K562 (cell line): Measurements from ENCODE around the gene NTM. TPM values are rescaled to one million over a fixed set of nuclear protein-coding genes. Genes with fewer than 3 reads are reported as not detected.

Experiments
- ATAC-seq: fragments of 200-7000 bp; cut with Tn5 transposase; 3 replicates; pipeline ENCODE4 v1.9.1; 2020; ENCODE audit warnings: moderate library complexity
- BruUV-seq: library from RNA; stranded (reverse); fragments of 400-500 nt; replicated peaks from 2 replicates; lab custom pipeline; 2021; lab: Mats Ljungman, UMichigan
- CTCF ChIA-PET: fragments of 300-600 bp; formaldehyde crosslinking; extraction: SDS; loops from one replicate; lab custom pipeline; 2021; ENCODE audit warnings: low intra/inter-chr PET ratio; lab: Yijun Ruan, JAX
- POLR2A ChIA-PET: fragments of 300-600, 350-650 bp; sonication (Branson Sonifier 250); formaldehyde crosslinking; extraction: SDS; loops from one replicate; lab custom pipeline; 2021; ENCODE audit warnings: antibody characterized with exemption, inconsistent platforms; lab: Yijun Ruan, JAX
- DNase-seq, 4 experiments: peaks; one replicate each; pipeline versions ENCODE4 v3.0.0 to v3.0.0-alpha.2; 2011 to 2018; ENCODE audit warnings: low spot score in 3 of 4, mixed read lengths in 3 of 4; ENCODE audit errors: extremely low read depth in 1 of 4
- FAIRE-seq: peaks from 2 replicates; lab custom pipeline; 2011; peaks lifted over from hg19 to GRCh38; lab: Jason Lieb, UNC
- H2AFZ ChIP-seq: 2 replicates; pipeline ENCODE4 v1.6.0; 2011; ENCODE audit warnings: low read depth, low read length, control low read depth, inconsistent platforms
- H3K27ac ChIP-seq: fragments of 200-600 bp; 3 replicates; pipeline ENCODE4 v1.8.0; 2011; ENCODE audit warnings: low read depth, mild to moderate bottlenecking, control low read depth, inconsistent platforms, low read length, moderate library complexity, mixed read lengths; ENCODE audit errors: extremely low read depth
- H3K27me3 ChIP-seq, 2 experiments: fragments of 300-600 bp in 1 of 2; 2 replicates in 1 of 2; 3 replicates in 1 of 2; pipeline versions ENCODE4 v1.6.0 to v1.8.0; 2011; ENCODE audit warnings: inconsistent platforms in 2 of 2, low read length in 2 of 2, mild to moderate bottlenecking in 1 of 2, mixed read lengths in 1 of 2, moderate library complexity in 1 of 2; ENCODE audit not compliant: control insufficient read depth in 2 of 2, insufficient read depth in 2 of 2
- H3K36me3 ChIP-seq: fragments of 300-600 bp; 3 replicates; pipeline ENCODE4 v1.8.0; 2011; ENCODE audit warnings: mild to moderate bottlenecking, low read length, inconsistent platforms; ENCODE audit not compliant: control insufficient read depth, insufficient read depth
- H3K4me1 ChIP-seq, 2 experiments: fragments of 200-600 bp in 1 of 2; replicated peaks in 1 of 2; 2 replicates in 1 of 2; 3 replicates in 1 of 2; pipeline versions ENCODE4 v1.5.1 to v1.8.0; 2011; ENCODE audit warnings: inconsistent platforms in 2 of 2, low read length in 2 of 2, mild to moderate bottlenecking in 1 of 2, mixed read lengths in 1 of 2, moderate library complexity in 1 of 2; ENCODE audit not compliant: control insufficient read depth in 2 of 2, insufficient read depth in 2 of 2
- H3K4me2 ChIP-seq: 2 replicates; pipeline ENCODE4 v1.6.1; 2011; ENCODE audit warnings: low read length, control low read depth, inconsistent platforms, mixed read lengths; ENCODE audit not compliant: insufficient read depth
- H3K4me3 ChIP-seq: fragments of 200-600 bp; sonication (generic), shearing (Covaris generic); 2 replicates; pipeline ENCODE4 v1.5.1; 2016; ENCODE audit warnings: control low read depth, inconsistent platforms
- H3K79me2 ChIP-seq: fragments of 200-600 bp; 3 replicates; pipeline ENCODE4 v1.8.0; 2011; ENCODE audit warnings: low read length, inconsistent platforms; ENCODE audit not compliant: control insufficient read depth, insufficient read depth
- H3K9ac ChIP-seq, 2 experiments: 2 replicates each; pipeline versions ENCODE4 v1.6.0 to v1.6.1; 2011; ENCODE audit warnings: low read depth in 2 of 2, low read length in 2 of 2, control low read depth in 1 of 2, inconsistent platforms in 1 of 2, mild to moderate bottlenecking in 1 of 2, mixed read lengths in 1 of 2; ENCODE audit not compliant: insufficient read depth in 1 of 2
- H3K9me1 ChIP-seq: one replicate; pipeline ENCODE4 v1.6.0; 2011; ENCODE audit warnings: inconsistent platforms, mild to moderate bottlenecking, low read length, moderate library complexity; ENCODE audit not compliant: control insufficient read depth, insufficient read depth
- H3K9me3 ChIP-seq: replicated peaks from 2 replicates; pipeline ENCODE4 v1.5.1; 2011; ENCODE audit warnings: low read depth, low read length, inconsistent platforms; ENCODE audit not compliant: control insufficient read depth, insufficient read depth
- H4K20me1 ChIP-seq: replicated peaks from 2 replicates; pipeline ENCODE4 v1.6.1; 2011; ENCODE audit warnings: low read length, inconsistent platforms, mixed read lengths; ENCODE audit not compliant: control insufficient read depth, insufficient read depth
- ATF2 ChIP-seq: sonication (generic); formaldehyde crosslinking; IDR thresholded peaks from 2 replicates; pipeline ENCODE4 v1.8.1; 2022; ENCODE audit warnings: missing genetic modification reagents
- ATF7 ChIP-seq: fragments of 450-650 bp; IDR thresholded peaks from 2 replicates; pipeline ENCODE4 v1.7.1; 2014; ENCODE audit warnings: mild to moderate bottlenecking, moderate library complexity
- CBX1 ChIP-seq: sonication (generic); IDR thresholded peaks from 2 replicates; pipeline ENCODE4 v1.6.1; 2016; ENCODE audit warnings: antibody characterized with exemption, low read depth, mild to moderate bottlenecking
- EWSR1 ChIP-seq: fragments of 450-650 bp; IDR thresholded peaks from 2 replicates; pipeline ENCODE4 v1.6.1; 2018; ENCODE audit warnings: borderline replicate concordance, mild to moderate bottlenecking, low read depth, moderate library complexity; ENCODE audit not compliant: partially characterized antibody
- HNRNPLL ChIP-seq: fragments of 200-400 bp; formaldehyde crosslinking; IDR thresholded peaks from 2 replicates; pipeline ENCODE4 v1.6.1; 2017; ENCODE audit warnings: low read length, low read depth, mild to moderate bottlenecking; ENCODE audit not compliant: poor library complexity, severe bottlenecking
- JUN ChIP-seq, 2 experiments: sonication (generic) in 1 of 2; formaldehyde crosslinking in 1 of 2; IDR thresholded peaks; 2 replicates each; pipeline versions ENCODE4 v1.6.1 to v1.8.0; 2012 to 2022; ENCODE audit warnings: borderline replicate concordance in 2 of 2, mild to moderate bottlenecking in 2 of 2, improper control_type of control experiment in 1 of 2, low read depth in 1 of 2, low read length in 1 of 2, missing genetic modification reagents in 1 of 2
- MTF1 ChIP-seq: fragments of 250-450 bp; sonication (Bioruptor Pico); IDR thresholded peaks from 2 replicates; pipeline ENCODE4 v1.9.0; 2021; ENCODE audit warnings: moderate library complexity, mild to moderate bottlenecking, inconsistent platforms, borderline replicate concordance
- MYBL2 ChIP-seq, 2 experiments: fragments of 450-650 bp in 1 of 2; sonication (generic) in 1 of 2; formaldehyde crosslinking in 1 of 2; IDR thresholded peaks; 2 replicates each; pipeline versions ENCODE4 v1.6.1 to v1.8.1; 2017 to 2022; ENCODE audit warnings: borderline replicate concordance in 1 of 2, inconsistent platforms in 1 of 2, low read depth in 1 of 2, mild to moderate bottlenecking in 1 of 2, missing genetic modification reagents in 1 of 2, moderate library complexity in 1 of 2
- RHOXF2B ChIP-seq: fragments of 250-450 bp; sonication (Bioruptor Pico); conservative IDR thresholded peaks from 2 replicates; pipeline ENCODE4 v1.5.1; 2021
- RREB1 ChIP-seq: fragments of 250-450 bp; sonication (Bioruptor Pico); IDR thresholded peaks from 2 replicates; pipeline ENCODE4 v1.4.0; 2020
- SMAD1 ChIP-seq: fragments of 150-350 bp; IDR thresholded peaks from 2 replicates; pipeline ENCODE4 v1.6.1; 2014; ENCODE audit warnings: low read length, low read depth; ENCODE audit not compliant: partially characterized antibody
- SMARCE1 ChIP-seq: fragments of 450-650 bp; IDR thresholded peaks from 2 replicates; pipeline ENCODE4 v1.7.1; 2016; ENCODE audit warnings: mild to moderate bottlenecking
- TCF3 ChIP-seq: sonication (generic); formaldehyde crosslinking; IDR thresholded peaks from 2 replicates; pipeline ENCODE4 v1.4.0; 2020; ENCODE audit warnings: mild to moderate bottlenecking, missing genetic modification reagents
- ZC3H11A ChIP-seq: IDR thresholded peaks from 2 replicates; pipeline ENCODE4 v1.6.1; 2012; ENCODE audit warnings: low read depth, low read length, improper control_type of control experiment
- ZNF75A ChIP-seq: fragments of 450-650 bp; formaldehyde crosslinking; IDR thresholded peaks from 2 replicates; pipeline ENCODE4 v1.4.0; 2020; ENCODE audit warnings: mild to moderate bottlenecking
- WGBS: fragments of 100-300 bp; shearing (Covaris generic); methylation state at CpG from one replicate; pipeline ENCODE4 v1.1.6; 2016; ENCODE audit warnings: low coverage, mixed read lengths; ENCODE audit not compliant: insufficient coverage; ENCODE audit errors: missing lambda C conversion rate; 5-methylcytosine and 5-hydroxymethylcytosine counted together
- in situ Hi-C: fragments of 300-500 bp; cut with MboI; formaldehyde crosslinking; loops from 4 replicates; pipeline ENCODE4 v1.15.0; 2018; ENCODE audit warnings: inconsistent platforms, mixed read lengths
- intact Hi-C: fragments of 100-400 bp; cut with micrococcal nuclease; formaldehyde crosslinking; loops from 2 replicates; pipeline ENCODE4 v1.14.2; 2022
- polyA plus RNA-seq, 8 experiments: library from polyadenylated mRNA; depleted of rRNA in 4 of 8; stranded (reverse) in 5 of 8; unstranded in 3 of 8; fragments of >200 nt; fragmentation: Nextera tagmentation in 2 of 8; fragmentation: Illumina TruSeq in 1 of 8; extraction: Ambion mirVana in 2 of 8; extraction: Trizol in 1 of 8; gene quantifications; 2 replicates each; pipeline versions ENCODE4 v1.2.1 to v1.2.3, GENCODE V29; 2011 to 2014; ENCODE audit warnings: inconsistent platforms in 1 of 8, missing spikeins in 1 of 8
- total RNA-seq, 7 experiments: library from RNA; depleted of rRNA in 6 of 7; stranded (reverse); fragments of >200 nt in 6 of 7; fragmentation: Illumina TruSeq in 2 of 7; extraction: Trizol in 2 of 7; gene quantifications; 2 replicates each; pipeline versions ENCODE4 v1.2.1 to v1.2.3, GENCODE V29; 2011 to 2021; ENCODE audit warnings: low replicate concordance in 1 of 7

NTM gene
- total and polyA plus RNA-seq, 9 of the 15 experiments (the other 6 are each of a cell fraction or from before 2014, with no cell fraction given): not detected

- TF ChIP-seq RREB1: no peak
- TF ChIP-seq MTF1 (CRISPR knock-in tag): no peak
These were observed 611.7 kb downstream of the NTM start (continued) for GRCh38 chr11:131982154-131982553.

GRCh38 chr11:131985846-131986301, 615.5 kb downstream of the NTM start:
- intact Hi-C loops: no loop called here
- TF ChIP-seq ATF7 (no peak), MYBL2 (IDR thresholded peaks at IDR 0.05; ENCODE audit: low read depth) (no peak), MYBL2 (CRISPR knock-in tag; IDR thresholded peaks at IDR 0.05; ENCODE audit: borderline replicate concordance) (no peak), TCF3 (CRISPR knock-in tag) (no peak), SMAD1 (no peak), JUN (IDR thresholded peaks at IDR 0.05; ENCODE audit: borderline replicate concordance, low read depth, low read length) (no peak), JUN (CRISPR knock-in tag; IDR thresholded peaks at IDR 0.05; ENCODE audit: borderline replicate concordance) (no peak), ZC3H11A (no peak), EWSR1 (no peak), CBX1 (no peak), RHOXF2B (no peak), ATF2 (CRISPR knock-in tag) (no peak), SMARCE1 (no peak), ZNF75A (no peak), HNRNPLL (no peak)

More at GRCh38 chr11:131985846-131986301, 615.5 kb downstream of the NTM start:
- CTCF ChIA-PET: no interaction called here
- no peak for DNase-seq
- no peak overlapping the region for H2AFZ ChIP-seq
- no peak overlapping the region for H3K9ac ChIP-seq
- H4K20me1 ChIP-seq: no peaks in the 10 kb centered on the region
- no peaks in the 10 kb centered on the region for H3K79me2 ChIP-seq
- POLR2A ChIA-PET: no interaction called here
- WGBS: 2% methylated on average over 4 of the region's 4 CpGs
- H3K9me3 ChIP-seq: no peaks in the 10 kb centered on the region
- H3K27ac ChIP-seq: no peak overlapping the region
- H3K4me3 ChIP-seq: no peak overlapping the region
- FAIRE-seq: no peak
- BruUV-seq: no TSS peak
- H3K27me3 ChIP-seq: no peaks in the 10 kb centered on the region
- ATAC-seq: no peak
- no peaks in the 10 kb centered on the region for H3K4me1 ChIP-seq
- H3K36me3 ChIP-seq: no peaks in the 10 kb centered on the region
- H3K9me1 ChIP-seq: no peaks in the 10 kb centered on the region
- in situ Hi-C loops: no loop called here
- H3K4me2 ChIP-seq: no peak overlapping the region
